ENCODE results near the gene WFIKKN1.

DNA sequence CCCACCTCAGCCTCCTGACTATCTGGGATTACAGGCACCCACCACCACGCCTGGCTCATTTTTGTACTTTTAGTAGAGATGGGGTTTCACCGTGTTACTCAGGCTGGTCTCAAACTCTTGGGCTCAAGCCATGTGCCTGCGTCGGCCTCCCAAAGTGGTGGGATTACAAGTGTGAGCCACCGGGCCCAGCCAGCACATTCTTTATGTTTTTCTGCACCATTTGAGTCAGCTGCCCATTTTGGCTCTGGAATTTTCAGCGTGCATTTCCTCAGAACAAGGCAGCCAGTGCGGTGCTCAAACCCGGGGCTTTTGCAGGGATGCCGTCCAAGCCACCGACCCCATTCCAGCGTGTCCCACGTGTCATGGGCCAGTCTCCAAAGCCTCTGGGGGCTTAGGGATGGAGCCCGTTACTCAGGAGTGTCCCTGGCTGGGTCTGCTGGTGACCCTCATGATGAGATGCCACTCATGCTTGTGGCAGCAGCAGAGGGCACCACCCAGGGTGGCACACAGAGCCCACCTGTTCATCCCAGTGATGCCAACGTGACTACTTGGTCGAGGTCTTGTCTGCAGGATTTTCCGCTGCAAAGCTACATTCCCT is 44.6 kb upstream of the WFIKKN1 start:
- TF ChIP-seq BHLHE40 (IDR thresholded peaks at IDR 0.05; ENCODE audit: low read depth, low read length), result no peak
- TF ChIP-seq, protein P1, sequence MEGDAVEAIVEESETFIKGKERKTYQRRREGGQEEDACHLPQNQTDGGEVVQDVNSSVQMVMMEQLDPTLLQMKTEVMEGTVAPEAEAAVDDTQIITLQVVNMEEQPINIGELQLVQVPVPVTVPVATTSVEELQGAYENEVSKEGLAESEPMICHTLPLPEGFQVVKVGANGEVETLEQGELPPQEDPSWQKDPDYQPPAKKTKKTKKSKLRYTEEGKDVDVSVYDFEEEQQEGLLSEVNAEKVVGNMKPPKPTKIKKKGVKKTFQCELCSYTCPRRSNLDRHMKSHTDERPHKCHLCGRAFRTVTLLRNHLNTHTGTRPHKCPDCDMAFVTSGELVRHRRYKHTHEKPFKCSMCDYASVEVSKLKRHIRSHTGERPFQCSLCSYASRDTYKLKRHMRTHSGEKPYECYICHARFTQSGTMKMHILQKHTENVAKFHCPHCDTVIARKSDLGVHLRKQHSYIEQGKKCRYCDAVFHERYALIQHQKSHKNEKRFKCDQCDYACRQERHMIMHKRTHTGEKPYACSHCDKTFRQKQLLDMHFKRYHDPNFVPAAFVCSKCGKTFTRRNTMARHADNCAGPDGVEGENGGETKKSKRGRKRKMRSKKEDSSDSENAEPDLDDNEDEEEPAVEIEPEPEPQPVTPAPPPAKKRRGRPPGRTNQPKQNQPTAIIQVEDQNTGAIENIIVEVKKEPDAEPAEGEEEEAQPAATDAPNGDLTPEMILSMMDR (conservative IDR thresholded peaks at IDR 0.05; ENCODE audit: low read depth, low read length), result no peak
- no peak; the same call in 1 of the 2 replicates for TF ChIP-seq POLR2A (IDR thresholded peaks at IDR 0.05; ENCODE audit: low read depth, low read length)
- no peak for TF ChIP-seq FOS (IDR thresholded peaks at IDR 0.05; ENCODE audit: low read depth, low read length)
- no peak for TF ChIP-seq CEBPB (IDR thresholded peaks at IDR 0.05; ENCODE audit: low read depth, low read length)
- TF ChIP-seq, protein P2, sequence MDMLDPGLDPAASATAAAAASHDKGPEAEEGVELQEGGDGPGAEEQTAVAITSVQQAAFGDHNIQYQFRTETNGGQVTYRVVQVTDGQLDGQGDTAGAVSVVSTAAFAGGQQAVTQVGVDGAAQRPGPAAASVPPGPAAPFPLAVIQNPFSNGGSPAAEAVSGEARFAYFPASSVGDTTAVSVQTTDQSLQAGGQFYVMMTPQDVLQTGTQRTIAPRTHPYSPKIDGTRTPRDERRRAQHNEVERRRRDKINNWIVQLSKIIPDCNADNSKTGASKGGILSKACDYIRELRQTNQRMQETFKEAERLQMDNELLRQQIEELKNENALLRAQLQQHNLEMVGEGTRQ (IDR thresholded peaks at IDR 0.05; ENCODE audit: low read depth, low read length), result no peak
- no peak for TF ChIP-seq MXI1 (IDR thresholded peaks at IDR 0.05; ENCODE audit: borderline replicate concordance, low read depth, low read length)
- no peak for TF ChIP-seq SMC3 (IDR thresholded peaks at IDR 0.05; ENCODE audit: low read depth, low read length)
- TF ChIP-seq MAFK (IDR thresholded peaks at IDR 0.05; ENCODE audit: low read depth, low read length), result no peak
